ENCODE results near the gene BCL2.

BCL2 gene

GRCh38 chr18:63307551-63308200 is 11.9 kb downstream of the BCL2 start:
- Histone ChIP-seq H3K9me3 (ENCODE audit: control insufficient read depth, low read length) (no peaks in the 10 kb centered on the region), H2AFZ (no peak overlapping the region), H3K9ac (no peak overlapping the region), H3K27ac (no peak overlapping the region), H3K4me3 (ENCODE audit: low read depth, low read length) (no peak overlapping the region), H3K36me3 (ENCODE audit: control insufficient read depth, insufficient read depth, low read length) (no peaks in the 10 kb centered on the region), H3K4me1 (no peaks in the 10 kb centered on the region), H3K4me2 (ENCODE audit: low read length) (no peak overlapping the region), H3K79me2 (peaks cover 10% of the 10 kb centered on the region), H3K27me3 (ENCODE audit: control insufficient read depth, insufficient read depth, low read length) (no peaks in the 10 kb centered on the region)
- TF ChIP-seq CTCF (IDR thresholded peaks at IDR 0.05), result no peak

DNA sequence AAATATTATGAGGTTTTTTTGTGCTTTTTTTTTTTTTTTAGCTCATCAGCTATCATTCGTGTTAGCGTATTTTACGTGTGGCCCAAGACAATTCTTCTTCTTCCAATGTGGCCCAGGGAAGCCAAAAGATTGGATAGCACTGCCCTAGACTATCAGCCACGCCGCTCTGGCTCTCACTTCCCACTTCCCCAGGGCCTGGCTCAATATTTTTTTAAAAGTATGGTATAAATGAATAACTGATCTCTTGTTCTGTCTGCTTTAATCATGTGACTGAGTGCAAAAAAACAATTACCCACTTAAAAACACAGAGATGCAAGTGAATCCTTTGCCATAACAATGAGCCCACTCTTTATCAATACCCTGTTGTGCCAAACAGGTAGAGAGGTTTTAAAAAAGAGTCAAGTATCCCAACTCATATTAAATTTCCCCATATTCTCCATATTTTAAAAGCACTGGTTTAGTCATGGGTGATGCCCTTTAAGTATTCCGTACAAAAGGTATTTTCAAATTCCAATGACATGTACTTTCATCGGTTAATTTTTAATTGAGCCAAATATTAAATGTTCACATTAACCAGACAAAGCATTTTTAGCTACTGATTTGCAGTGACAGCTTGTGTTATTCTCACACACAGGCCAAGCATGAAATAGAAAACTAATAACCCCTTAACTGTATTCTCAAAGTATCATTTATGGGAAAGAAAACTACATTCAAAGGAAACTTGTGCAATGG is 12.6 kb downstream of the BCL2 start:
- no peak overlapping the region for H3K9ac ChIP-seq

DNA sequence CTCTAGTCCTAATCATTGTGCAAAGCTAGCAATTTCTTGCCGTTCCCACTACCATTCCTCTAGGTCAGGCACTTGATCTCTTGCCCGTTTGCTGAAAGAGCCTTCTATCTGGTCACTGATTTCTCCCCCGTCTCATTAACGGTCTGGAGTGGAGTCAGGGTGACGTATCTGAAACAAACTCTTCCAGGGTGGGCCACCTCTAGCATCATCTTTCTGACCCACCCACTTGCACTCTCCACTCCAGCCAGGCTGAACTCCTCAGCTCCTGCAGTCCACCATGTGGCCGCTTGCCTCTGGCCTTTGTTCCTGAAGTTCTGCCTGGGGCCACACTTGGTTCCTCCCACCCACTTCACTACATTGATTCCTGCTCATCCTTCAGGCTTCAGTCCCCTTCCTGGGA is 13.3 kb downstream of the BCL2 start:
- no peak for TF ChIP-seq CTCF (IDR thresholded peaks at IDR 0.05)
- Histone ChIP-seq H2AFZ (no peak overlapping the region), H3K27ac (no peak overlapping the region), H3K27me3 (ENCODE audit: control insufficient read depth, insufficient read depth, low read length) (no peaks in the 10 kb centered on the region), H3K4me3 (ENCODE audit: low read depth, low read length) (no peak overlapping the region), H3K9ac (no peak overlapping the region), H3K9me3 (ENCODE audit: control insufficient read depth, low read length) (no peaks in the 10 kb centered on the region), H3K4me2 (ENCODE audit: low read length) (no peak overlapping the region), H3K36me3 (ENCODE audit: control insufficient read depth, insufficient read depth, low read length) (no peaks in the 10 kb centered on the region), H3K79me2 (peaks cover 10% of the 10 kb centered on the region), H3K4me1 (no peaks in the 10 kb centered on the region)

More for the DNA sequence above, 12.6 kb downstream of the BCL2 start:
- H3K4me3 ChIP-seq (ENCODE audit: low read depth, low read length), result no peak overlapping the region
- peaks cover 10% of the 10 kb centered on the region for H3K79me2 ChIP-seq
- H2AFZ ChIP-seq, result no peak overlapping the region
- no peaks in the 10 kb centered on the region for H3K4me1 ChIP-seq
- H3K4me2 ChIP-seq (ENCODE audit: low read length), result no peak overlapping the region
- H3K9me3 ChIP-seq (ENCODE audit: control insufficient read depth, low read length), result no peaks in the 10 kb centered on the region
- H3K27me3 ChIP-seq (ENCODE audit: control insufficient read depth, insufficient read depth, low read length), result no peaks in the 10 kb centered on the region
- no peak for TF ChIP-seq CTCF (IDR thresholded peaks at IDR 0.05)
- H3K27ac ChIP-seq, result no peak overlapping the region
- H3K36me3 ChIP-seq (ENCODE audit: control insufficient read depth, insufficient read depth, low read length), result no peaks in the 10 kb centered on the region

DNA sequence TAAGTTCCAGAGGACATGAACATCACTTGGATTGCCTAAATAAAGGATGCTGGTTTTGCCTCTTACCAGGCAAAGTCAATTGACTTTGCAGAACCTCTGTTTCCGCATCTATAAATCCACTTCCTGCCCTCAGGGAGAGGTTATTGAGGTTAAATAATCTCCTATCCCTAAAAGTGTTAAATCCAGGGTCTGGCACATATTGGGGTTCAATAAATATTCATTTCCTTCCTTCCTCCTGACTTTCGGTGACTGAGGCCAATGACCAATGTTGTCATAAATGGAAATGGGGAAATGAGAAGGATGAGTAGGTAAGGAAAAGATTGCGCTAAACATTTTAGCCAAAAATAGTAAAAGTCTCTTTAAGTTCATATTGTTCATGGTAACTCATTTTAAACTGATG is 16.0 kb downstream of the BCL2 start:
- TF ChIP-seq CTCF (IDR thresholded peaks at IDR 0.05), result no peak

More for the DNA sequence above, 16.0 kb downstream of the BCL2 start:
- Histone ChIP-seq H3K27me3 (ENCODE audit: control insufficient read depth, insufficient read depth, low read length) (no peaks in the 10 kb centered on the region), H3K4me3 (ENCODE audit: low read depth, low read length) (no peak overlapping the region), H3K4me2 (ENCODE audit: low read length) (no peak overlapping the region), H3K79me2 (peaks cover 15% of the 10 kb centered on the region), H3K4me1 (no peaks in the 10 kb centered on the region), H3K9me3 (ENCODE audit: control insufficient read depth, low read length) (no peaks in the 10 kb centered on the region), H3K27ac (no peak overlapping the region), H3K36me3 (ENCODE audit: control insufficient read depth, insufficient read depth, low read length) (no peaks in the 10 kb centered on the region), H3K9ac (no peak overlapping the region), H2AFZ (no peak overlapping the region)

Data from parathyroid adenoma (tissue), 2 donors.